BE2C (cell line): Measurements from ENCODE around the gene KRT81.
A peak's percentile ranks its signal among the peaks of the same experiment; 100 is the strongest.
"Not testable (repeated sequence)": the region's sequence is repeated elsewhere in the genome, so short reads cannot be mapped to it uniquely, and the experiment has no call there.

Source experiments
- DNase-seq: peaks from one replicate; pipeline ENCODE4 v3.0.0-alpha.2; 2020
- H3K27me3 ChIP-seq: fragments of 250-450 bp; sonication (Bioruptor Pico); 2 replicates; pipeline ENCODE4 v1.5.1; 2020; ENCODE audit warnings: mild to moderate bottlenecking
- H3K36me3 ChIP-seq: fragments of 250-450 bp; sonication (Bioruptor Pico); 2 replicates; pipeline ENCODE4 v1.5.1; 2020; ENCODE audit warnings: mild to moderate bottlenecking
- H3K4me1 ChIP-seq: fragments of 250-450 bp; sonication (Bioruptor Pico); 2 replicates; pipeline ENCODE4 v1.5.1; 2020
- H3K4me3 ChIP-seq: 2 replicates; pipeline ENCODE4 v1.5.1; 2011; ENCODE audit warnings: low read depth, low read length
- H3K9me3 ChIP-seq: fragments of 250-450 bp; sonication (Bioruptor Pico); 2 replicates; pipeline ENCODE4 v1.5.1; 2020
- TF ChIP-seq, protein P1 (sequence below): IDR thresholded peaks from 2 replicates; pipeline ENCODE4 v1.5.1; 2012; ENCODE audit warnings: mild to moderate bottlenecking, low read depth, low read length

KRT81 gene

DNA sequence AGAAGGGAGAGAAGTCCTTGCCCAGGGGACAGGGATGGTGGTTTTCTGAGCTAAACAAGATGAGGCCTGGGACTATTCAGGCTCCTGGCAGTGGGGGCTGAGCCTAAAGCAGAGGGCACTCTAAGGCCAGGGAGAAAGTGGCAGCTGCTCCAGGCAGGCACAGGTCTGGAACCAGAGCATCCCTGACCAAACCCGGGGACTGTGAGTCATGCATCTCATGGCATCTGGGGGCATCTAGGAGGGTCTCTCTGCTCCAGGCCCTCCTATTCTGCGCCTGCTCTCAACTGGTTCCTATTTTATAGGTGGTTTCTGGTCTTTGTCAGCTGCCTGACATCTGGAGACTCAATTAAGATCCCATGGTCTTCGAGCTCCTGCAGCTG is 46.7 kb downstream of the KRT81 start:
- H3K36me3 ChIP-seq, result no peaks in the 10 kb centered on the region
- H3K4me3 ChIP-seq, result no peak overlapping the region
- DNase-seq, result peak; percentile 90
- H3K27me3 ChIP-seq, result no peaks in the 10 kb centered on the region
- no peaks in the 10 kb centered on the region for H3K9me3 ChIP-seq
- TF ChIP-seq, protein P1, sequence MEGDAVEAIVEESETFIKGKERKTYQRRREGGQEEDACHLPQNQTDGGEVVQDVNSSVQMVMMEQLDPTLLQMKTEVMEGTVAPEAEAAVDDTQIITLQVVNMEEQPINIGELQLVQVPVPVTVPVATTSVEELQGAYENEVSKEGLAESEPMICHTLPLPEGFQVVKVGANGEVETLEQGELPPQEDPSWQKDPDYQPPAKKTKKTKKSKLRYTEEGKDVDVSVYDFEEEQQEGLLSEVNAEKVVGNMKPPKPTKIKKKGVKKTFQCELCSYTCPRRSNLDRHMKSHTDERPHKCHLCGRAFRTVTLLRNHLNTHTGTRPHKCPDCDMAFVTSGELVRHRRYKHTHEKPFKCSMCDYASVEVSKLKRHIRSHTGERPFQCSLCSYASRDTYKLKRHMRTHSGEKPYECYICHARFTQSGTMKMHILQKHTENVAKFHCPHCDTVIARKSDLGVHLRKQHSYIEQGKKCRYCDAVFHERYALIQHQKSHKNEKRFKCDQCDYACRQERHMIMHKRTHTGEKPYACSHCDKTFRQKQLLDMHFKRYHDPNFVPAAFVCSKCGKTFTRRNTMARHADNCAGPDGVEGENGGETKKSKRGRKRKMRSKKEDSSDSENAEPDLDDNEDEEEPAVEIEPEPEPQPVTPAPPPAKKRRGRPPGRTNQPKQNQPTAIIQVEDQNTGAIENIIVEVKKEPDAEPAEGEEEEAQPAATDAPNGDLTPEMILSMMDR, result no peak
- H3K4me1 ChIP-seq, result peaks cover 27% of the 10 kb centered on the region

DNA sequence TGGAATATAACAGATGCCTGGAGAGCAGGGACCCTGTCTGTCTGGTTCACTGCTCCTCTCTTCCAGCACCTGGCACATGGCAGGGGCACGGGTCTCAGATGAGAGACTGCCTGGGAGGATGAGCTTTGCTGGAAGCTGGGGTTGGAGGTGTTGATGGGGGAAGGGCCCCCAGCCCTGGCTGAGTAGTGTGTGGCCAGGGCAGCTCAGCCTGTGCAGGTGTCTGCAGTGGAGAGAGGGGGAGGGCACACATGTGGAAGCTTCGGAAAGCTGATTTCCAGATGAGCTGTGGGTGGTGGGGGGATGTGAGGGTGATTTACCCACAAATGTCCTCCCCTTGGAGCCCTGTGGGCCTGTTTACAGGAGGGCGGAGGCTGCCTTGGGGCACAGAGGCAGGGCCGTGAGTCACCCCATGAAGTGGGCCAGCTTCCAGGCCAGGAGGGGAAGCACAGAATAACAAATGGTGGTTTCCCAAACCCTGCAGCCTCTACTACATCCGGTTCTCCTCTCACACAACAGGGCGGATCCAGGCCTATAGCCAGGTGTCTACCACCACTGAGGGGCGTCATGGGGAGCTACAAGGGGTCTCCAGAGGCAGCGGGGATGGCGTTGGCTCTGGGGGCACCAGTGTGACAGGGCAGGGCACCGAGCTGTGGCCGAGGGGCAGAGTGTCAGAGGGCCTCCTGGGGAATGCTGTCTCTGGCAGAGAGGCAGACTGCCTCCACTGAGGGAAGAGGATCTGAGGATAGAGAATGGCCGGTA is 47.3 kb downstream of the KRT81 start:
- H3K36me3 ChIP-seq, result no peaks in the 10 kb centered on the region
- peaks cover 27% of the 10 kb centered on the region for H3K4me1 ChIP-seq

DNA sequence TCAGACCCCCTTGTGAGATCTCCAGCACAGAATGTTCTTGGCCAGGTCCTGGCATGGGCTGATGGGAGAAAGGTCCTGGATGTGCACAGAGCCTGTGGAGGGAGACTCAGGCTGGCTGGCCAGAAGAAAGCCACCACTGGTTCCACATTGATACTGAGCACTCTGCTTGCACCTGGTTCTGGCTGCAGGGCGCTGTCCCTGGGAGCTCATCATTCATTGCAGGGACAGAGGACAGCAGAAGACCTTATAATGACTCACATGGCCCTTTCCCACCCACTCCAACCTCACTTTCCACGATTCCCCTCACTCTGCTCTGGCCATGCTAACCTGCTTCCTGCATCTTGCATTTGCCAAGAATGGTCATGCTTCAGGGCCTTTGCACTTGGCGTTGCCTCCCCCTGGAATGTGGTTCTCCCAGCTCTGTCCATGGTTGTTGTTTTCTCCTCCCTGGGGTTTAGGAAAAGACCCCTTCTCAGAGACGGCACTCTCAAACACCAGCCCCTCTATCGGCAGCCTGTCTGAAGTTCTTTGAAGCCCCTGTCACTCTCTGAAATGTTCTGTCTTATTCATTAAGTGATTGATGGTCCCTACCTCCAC is 48.0 kb downstream of the KRT81 start:
- peak; percentile 53 for DNase-seq
- TF ChIP-seq, protein P1, result no peak
- no peaks in the 10 kb centered on the region for H3K27me3 ChIP-seq
- peaks cover 27% of the 10 kb centered on the region for H3K4me1 ChIP-seq
- H3K36me3 ChIP-seq, result no peaks in the 10 kb centered on the region
- H3K9me3 ChIP-seq, result no peaks in the 10 kb centered on the region
- H3K4me3 ChIP-seq, result no peak overlapping the region

More for the DNA sequence above, 47.3 kb downstream of the KRT81 start:
- peak; percentile 77 for DNase-seq
- TF ChIP-seq, protein P1, result no peak
- Histone ChIP-seq H3K27me3 (no peaks in the 10 kb centered on the region), H3K4me3 (no peak overlapping the region), H3K9me3 (no peaks in the 10 kb centered on the region)

DNA sequence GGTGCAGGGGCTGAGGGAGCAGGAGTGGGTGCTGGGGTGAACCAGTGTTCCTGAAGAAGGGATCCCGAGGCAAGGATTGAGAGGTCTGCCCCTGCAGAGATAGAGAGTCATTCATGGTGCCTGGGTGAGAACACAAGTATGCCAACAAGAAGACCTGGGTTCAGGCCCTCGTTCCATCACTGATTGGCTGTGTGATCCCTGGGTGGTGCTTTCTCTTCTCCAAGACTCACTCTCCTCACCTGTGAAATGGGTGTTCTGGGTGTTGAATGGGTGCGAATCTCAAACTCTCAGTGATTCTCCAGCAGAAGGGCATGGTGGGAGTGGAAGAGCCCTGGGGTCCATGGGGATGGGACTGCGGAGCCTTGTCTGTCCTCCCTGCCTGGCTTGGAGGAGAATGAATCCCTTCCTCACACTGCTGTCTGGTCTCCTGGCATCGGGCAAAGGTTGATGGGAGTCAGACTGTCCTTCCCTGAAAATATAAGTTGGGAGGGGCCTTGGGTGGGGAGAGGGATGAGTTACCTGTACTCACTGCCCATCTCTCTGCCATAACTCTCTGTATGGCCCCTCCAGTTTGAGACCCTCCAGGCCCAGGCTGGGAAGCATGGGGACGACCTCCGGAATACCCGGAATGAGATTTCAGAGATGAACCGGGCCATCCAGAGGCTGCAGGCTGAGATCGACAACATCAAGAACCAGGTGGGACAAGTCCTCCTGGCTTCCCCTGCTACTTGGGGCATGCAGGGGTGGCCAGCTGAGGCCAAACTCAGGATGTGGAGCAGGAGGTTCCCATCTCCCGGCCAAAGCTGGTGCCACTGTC is 48.7 kb downstream of the KRT81 start:
- no peaks in the 10 kb centered on the region for H3K36me3 ChIP-seq
- DNase-seq, result no peak
- no peak overlapping the region for H3K4me3 ChIP-seq
- no peaks in the 10 kb centered on the region for H3K9me3 ChIP-seq
- no peaks in the 10 kb centered on the region for H3K27me3 ChIP-seq
- peaks cover 27% of the 10 kb centered on the region for H3K4me1 ChIP-seq
- TF ChIP-seq, protein P1, result no peak

DNA sequence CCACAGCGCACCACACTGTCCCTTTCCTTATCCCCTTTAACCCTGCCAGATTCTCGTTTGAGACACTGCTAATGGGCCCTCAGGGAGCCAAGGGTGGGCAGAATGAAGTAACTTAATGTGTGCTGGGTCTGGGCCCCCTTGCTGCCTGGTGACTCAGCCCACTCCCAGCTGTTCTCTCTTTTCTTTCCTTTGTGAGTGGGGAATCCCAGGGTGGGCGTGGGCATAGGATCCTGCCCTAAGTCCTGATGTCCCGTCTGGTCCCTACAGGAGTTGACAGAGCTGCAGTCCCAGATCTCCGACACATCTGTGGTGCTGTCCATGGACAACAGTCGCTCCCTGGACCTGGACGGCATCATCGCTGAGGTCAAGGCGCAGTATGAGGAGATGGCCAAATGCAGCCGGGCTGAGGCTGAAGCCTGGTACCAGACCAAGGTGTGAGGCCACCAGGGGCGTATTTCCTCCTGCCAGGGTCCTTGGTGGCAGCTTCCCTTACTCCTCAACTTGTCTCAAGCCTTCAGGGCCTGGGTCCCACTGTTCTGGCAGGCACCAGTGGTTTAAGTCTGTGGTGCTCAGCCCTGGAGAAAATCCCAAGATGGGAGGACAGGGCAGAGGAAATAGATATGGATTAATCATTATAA is 50.0 kb downstream of the KRT81 start:
- Histone ChIP-seq H3K4me1 (peaks cover 27% of the 10 kb centered on the region), H3K36me3 (no peaks in the 10 kb centered on the region), H3K4me3 (no peak overlapping the region), H3K27me3 (no peaks in the 10 kb centered on the region), H3K9me3 (no peaks in the 10 kb centered on the region)
- TF ChIP-seq, protein P1, result no peak
- DNase-seq, result no peak

DNA sequence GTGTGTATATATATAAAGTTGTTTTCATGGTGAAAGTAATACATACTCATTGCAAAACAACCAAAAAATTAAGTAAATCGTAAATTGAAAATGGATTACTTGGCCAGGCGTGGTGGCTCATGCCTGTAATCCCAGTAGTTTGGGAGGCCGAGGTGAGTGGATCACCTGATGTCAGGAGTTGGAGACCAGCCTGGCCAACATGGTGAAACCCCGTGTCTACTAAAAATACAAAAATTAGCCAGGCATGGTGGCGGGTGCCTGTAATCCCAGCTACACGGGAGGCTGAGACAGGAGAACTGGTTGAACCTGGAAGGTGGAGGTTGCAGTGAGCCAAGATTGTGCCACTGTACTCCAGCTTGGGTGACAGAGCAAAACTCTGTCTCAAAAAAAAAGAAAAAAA is 51.1 kb downstream of the KRT81 start:
- H3K27me3 ChIP-seq, DNase-seq, H3K4me3 ChIP-seq, H3K36me3 ChIP-seq, H3K9me3 ChIP-seq: not testable (repeated sequence)
- peaks cover 21% of the 10 kb centered on the region for H3K4me1 ChIP-seq
